ENCODE data around the gene RAB36.

RAB36 gene

DNA sequence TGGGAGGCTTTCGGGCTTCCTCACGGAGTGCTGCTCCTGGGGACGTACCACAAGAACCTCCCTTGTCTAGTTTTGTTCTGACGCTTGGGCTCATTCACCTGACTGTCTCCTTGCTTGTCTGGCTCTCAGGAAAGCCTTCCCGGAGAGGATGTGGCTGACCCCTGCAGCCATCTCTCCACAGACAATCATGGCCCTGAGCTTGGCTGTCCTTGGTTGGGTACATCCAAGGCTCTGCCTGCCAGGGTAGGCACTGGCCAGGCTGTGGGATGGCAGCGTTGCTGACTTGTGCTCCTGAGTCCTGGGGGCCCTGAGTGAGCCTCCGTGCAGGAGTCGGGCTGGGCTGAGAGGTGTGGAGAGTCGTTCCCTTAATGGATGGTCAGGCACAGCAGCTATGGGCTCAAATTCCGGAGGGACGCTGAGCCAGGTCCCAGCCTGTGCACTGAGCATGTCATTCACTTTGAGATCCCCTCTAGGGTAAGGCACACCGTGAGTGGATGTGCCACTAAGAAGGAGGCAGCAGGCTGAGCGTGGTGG lies 67.8 kb downstream of the RAB36 start:
- no peak for DNase-seq (ENCODE audit: low read depth)
- H3K4me3 ChIP-seq (replicated peaks; ENCODE audit: low read depth, low read length), result no peak overlapping the region
- TF ChIP-seq, protein P1, sequence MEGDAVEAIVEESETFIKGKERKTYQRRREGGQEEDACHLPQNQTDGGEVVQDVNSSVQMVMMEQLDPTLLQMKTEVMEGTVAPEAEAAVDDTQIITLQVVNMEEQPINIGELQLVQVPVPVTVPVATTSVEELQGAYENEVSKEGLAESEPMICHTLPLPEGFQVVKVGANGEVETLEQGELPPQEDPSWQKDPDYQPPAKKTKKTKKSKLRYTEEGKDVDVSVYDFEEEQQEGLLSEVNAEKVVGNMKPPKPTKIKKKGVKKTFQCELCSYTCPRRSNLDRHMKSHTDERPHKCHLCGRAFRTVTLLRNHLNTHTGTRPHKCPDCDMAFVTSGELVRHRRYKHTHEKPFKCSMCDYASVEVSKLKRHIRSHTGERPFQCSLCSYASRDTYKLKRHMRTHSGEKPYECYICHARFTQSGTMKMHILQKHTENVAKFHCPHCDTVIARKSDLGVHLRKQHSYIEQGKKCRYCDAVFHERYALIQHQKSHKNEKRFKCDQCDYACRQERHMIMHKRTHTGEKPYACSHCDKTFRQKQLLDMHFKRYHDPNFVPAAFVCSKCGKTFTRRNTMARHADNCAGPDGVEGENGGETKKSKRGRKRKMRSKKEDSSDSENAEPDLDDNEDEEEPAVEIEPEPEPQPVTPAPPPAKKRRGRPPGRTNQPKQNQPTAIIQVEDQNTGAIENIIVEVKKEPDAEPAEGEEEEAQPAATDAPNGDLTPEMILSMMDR (IDR thresholded peaks at IDR 0.05; ENCODE audit: low read length, missing control alignments), result no peak

DNA sequence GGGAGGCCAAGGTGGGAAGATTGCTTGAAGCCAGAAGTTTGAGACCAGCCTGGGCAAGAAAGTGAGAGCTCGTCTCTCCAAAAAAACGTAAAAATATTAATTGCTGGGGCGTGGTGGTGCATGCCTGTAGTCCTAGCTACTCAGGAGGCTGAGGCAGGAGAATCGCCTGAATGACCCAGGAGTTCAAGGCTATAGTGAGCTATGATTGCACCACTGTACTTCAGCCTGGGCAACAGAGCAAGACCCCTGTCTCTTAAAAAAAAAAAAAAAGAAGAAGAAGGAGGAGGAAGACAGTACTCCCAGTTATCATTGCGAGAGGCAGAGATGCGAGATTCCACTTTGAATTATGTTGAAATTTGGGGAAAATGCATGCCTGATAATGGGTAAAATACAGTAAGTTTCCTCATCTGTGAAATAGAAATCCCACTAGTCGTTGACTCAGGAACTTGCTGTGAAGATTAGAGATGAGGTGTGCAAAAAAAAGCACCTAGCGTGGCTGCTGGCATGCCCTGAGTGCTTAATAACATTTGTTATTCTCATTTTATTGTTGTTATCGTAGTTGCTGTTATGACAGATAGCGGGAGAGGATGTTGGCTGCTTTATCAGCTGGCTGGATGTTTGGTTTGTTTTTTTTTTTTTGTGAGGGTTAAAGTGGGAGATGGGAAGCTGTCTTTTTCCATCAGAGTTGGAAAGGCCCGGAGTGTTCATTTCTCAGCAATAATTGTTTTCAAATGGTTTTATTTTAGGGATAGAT lies 68.5 kb downstream of the RAB36 start:
- no peak for DNase-seq (ENCODE audit: low read depth)
- TF ChIP-seq, protein P1 (IDR thresholded peaks at IDR 0.05; ENCODE audit: low read length, missing control alignments), result no peak
- H3K4me3 ChIP-seq (replicated peaks; ENCODE audit: low read depth, low read length), result no peak overlapping the region

Measured in fibroblast of pulmonary artery (primary cell).